HepG2 (cell line): ENCODE results near the gene PODXL2. TPM values are rescaled to one million over a fixed set of nuclear protein-coding genes. Genes with fewer than 3 reads are reported as not detected.

Experiments used
- ATAC-seq: fragments of 200-7000 bp; cut with Tn5 transposase; 3 replicates; pipeline ENCODE4 v1.9.1; 2020; ENCODE audit warnings: mild to moderate bottlenecking, moderate library complexity
- BruUV-seq: library from RNA; stranded (reverse); fragments of 400-500 nt; replicated peaks from 2 replicates; lab custom pipeline; 2021; lab: Mats Ljungman, UMichigan
- CTCF ChIA-PET: fragments of 300-600 bp; formaldehyde crosslinking; extraction: SDS; loops from one replicate; lab custom pipeline; 2021; ENCODE audit warnings: low total read pairs, inconsistent platforms, low intra/inter-chr PET ratio; lab: Yijun Ruan, JAX
- POLR2A ChIA-PET: fragments of 350-600 bp; sonication (Branson Sonifier 250); formaldehyde crosslinking; loops from one replicate; lab custom pipeline; 2020; ENCODE audit warnings: antibody characterized with exemption, inconsistent platforms; lab: Yijun Ruan, JAX
- DNase-seq: peaks from one replicate; pipeline ENCODE4 v3.0.0-alpha.2; 2015; ENCODE audit warnings: low spot score
- FAIRE-seq: peaks from 3 replicates; lab custom pipeline; 2011; peaks lifted over from hg19 to GRCh38; lab: Jason Lieb, UNC
- H2AFZ ChIP-seq: one replicate; pipeline ENCODE4 v1.6.1; 2011; ENCODE audit warnings: low read length, inconsistent platforms
- H3K27ac ChIP-seq: fragments of 300-600 bp; 3 replicates; pipeline ENCODE4 v1.8.0; 2011; ENCODE audit warnings: mixed run types, mild to moderate bottlenecking, mixed read lengths, low read length, inconsistent platforms; ENCODE audit not compliant: insufficient read depth; ENCODE audit errors: extremely low read length
- H3K27me3 ChIP-seq, 2 experiments: fragments of 200-600 bp in 1 of 2; 2 replicates in 1 of 2; 3 replicates in 1 of 2; pipeline versions ENCODE4 v1.6.0 to v1.8.0; 2011; ENCODE audit warnings: low read length in 2 of 2, mild to moderate bottlenecking in 2 of 2, moderate library complexity in 2 of 2, inconsistent platforms in 1 of 2; ENCODE audit not compliant: insufficient read depth in 2 of 2, control insufficient read depth in 1 of 2
- H3K36me3 ChIP-seq, 2 experiments: fragments of 200-600 bp in 1 of 2; replicated peaks in 1 of 2; 2 replicates in 1 of 2; 3 replicates in 1 of 2; pipeline versions ENCODE4 v1.5.1 to v1.8.0; 2011; ENCODE audit warnings: low read length in 2 of 2, inconsistent platforms in 1 of 2; ENCODE audit not compliant: insufficient read depth in 2 of 2, control insufficient read depth in 1 of 2
- H3K4me1 ChIP-seq: 2 replicates; pipeline ENCODE4 v1.5.1; 2012; ENCODE audit warnings: low read length, inconsistent platforms; ENCODE audit not compliant: insufficient read depth
- H3K4me2 ChIP-seq: 2 replicates; pipeline ENCODE4 v1.6.0; 2011; ENCODE audit warnings: low read depth, low read length, inconsistent platforms
- H3K4me3 ChIP-seq, 3 experiments: fragments of 200-600 bp in 1 of 3; sonication (generic), shearing (Covaris generic) in 1 of 3; replicated peaks in 1 of 3; 2 replicates each; pipeline ENCODE4 v1.5.1; 2011 to 2016; ENCODE audit warnings: low read length in 3 of 3, inconsistent platforms in 2 of 3, low read depth in 2 of 3, mild to moderate bottlenecking in 2 of 3, control low read depth in 1 of 3, mixed read lengths in 1 of 3; ENCODE audit not compliant: insufficient read depth in 1 of 3
- H3K79me2 ChIP-seq: one replicate; pipeline ENCODE4 v1.6.1; 2011; ENCODE audit warnings: low read length, inconsistent platforms; ENCODE audit not compliant: insufficient read depth
- H3K9ac ChIP-seq: 2 replicates; pipeline ENCODE4 v1.6.0; 2011; ENCODE audit warnings: mild to moderate bottlenecking, low read depth, low read length, inconsistent platforms; ENCODE audit not compliant: insufficient read depth
- H3K9me3 ChIP-seq: 2 replicates; pipeline ENCODE4 v1.5.1; 2012; ENCODE audit warnings: mild to moderate bottlenecking, low read length
- H4K20me1 ChIP-seq: 2 replicates; pipeline ENCODE4 v1.6.0; 2011; ENCODE audit warnings: inconsistent platforms, mild to moderate bottlenecking, low read length, moderate library complexity; ENCODE audit not compliant: insufficient read depth
- GATAD1 ChIP-seq: IDR thresholded peaks from 2 replicates; pipeline ENCODE4 v1.6.1; 2016; ENCODE audit warnings: missing genetic modification reagents, missing compliant biosample characterization
- GTF2F1 ChIP-seq: fragments of 150-350 bp; IDR thresholded peaks from 2 replicates; pipeline ENCODE4 v1.6.1; 2014; ENCODE audit warnings: low read length
- KMT2B ChIP-seq: IDR thresholded peaks from 2 replicates; pipeline ENCODE4 v1.6.1; 2016; ENCODE audit warnings: missing genetic modification reagents, missing compliant biosample characterization
- PRMT3 ChIP-seq: sonication (generic); formaldehyde crosslinking; IDR thresholded peaks from 2 replicates; pipeline ENCODE4 v1.8.1; 2022; ENCODE audit warnings: low read depth, mild to moderate bottlenecking, moderate library complexity, missing genetic modification reagents, borderline replicate concordance
- ZNF75D ChIP-seq: sonication (generic); formaldehyde crosslinking; IDR thresholded peaks from 2 replicates; pipeline ENCODE4 v1.8.1; 2023; ENCODE audit warnings: missing genetic modification reagents, mild to moderate bottlenecking, borderline replicate concordance
- ZSCAN29 ChIP-seq: sonication (generic); formaldehyde crosslinking; conservative IDR thresholded peaks from 2 replicates; pipeline ENCODE4 v1.4.0; 2020; ENCODE audit warnings: mild to moderate bottlenecking, missing genetic modification reagents
- WGBS: methylation state at CpG from one replicate; pipeline ENCODE4 v1.1.6; 2017; ENCODE audit warnings: low lambda C conversion rate; 5-methylcytosine and 5-hydroxymethylcytosine counted together
- in situ Hi-C: cut with HindIII; loops from 2 replicates; pipeline ENCODE4 v1.10.0; 2017; ENCODE audit warnings: low pct_unique_long_range_greater_than_20kb; ENCODE audit not compliant: extremely low pct_ligation_motif_present
- intact Hi-C: fragments of 100-400 bp; cut with micrococcal nuclease; formaldehyde crosslinking; loops from one replicate; pipeline ENCODE4 v1.10.0; 2022; ENCODE audit not compliant: unreplicated experiment
- polyA plus RNA-seq, 8 experiments: library from polyadenylated mRNA; depleted of rRNA in 3 of 8; stranded (reverse) in 7 of 8; unstranded in 1 of 8; fragments of >200 nt; fragmentation: Illumina TruSeq in 4 of 8; extraction: Trizol in 4 of 8; gene quantifications; 2 replicates each; pipeline versions ENCODE4 v1.2.1 to v1.2.3, GENCODE V29; 2011 to 2016; ENCODE audit warnings: low read depth in 4 of 8, missing spikeins in 1 of 8, mixed read lengths in 1 of 8; ENCODE audit not compliant: insufficient read depth in 1 of 8
- total RNA-seq, 5 experiments: library from RNA; depleted of rRNA; stranded (reverse); fragments of >200 nt; fragmentation: Illumina TruSeq; extraction: Trizol; gene quantifications; 2 replicates each; pipeline ENCODE4 v1.2.3, GENCODE V29; 2016; ENCODE audit warnings: low read depth in 1 of 5
- TF ChIP-seq, protein P1 (sequence below): sonication (generic); formaldehyde crosslinking; conservative IDR thresholded peaks from 2 replicates; pipeline ENCODE4 v1.4.0; 2020; ENCODE audit warnings: missing genetic modification reagents
- TF ChIP-seq, protein P2 (sequence below): sonication (generic); formaldehyde crosslinking; IDR thresholded peaks from 2 replicates; pipeline ENCODE4 v1.8.0; 2022; ENCODE audit warnings: mild to moderate bottlenecking, missing genetic modification reagents; ENCODE audit not compliant: insufficient replicate concordance
- TF ChIP-seq, protein P3 (sequence below): sonication (generic); formaldehyde crosslinking; IDR thresholded peaks from 2 replicates; pipeline ENCODE4 v1.4.0; 2020; ENCODE audit warnings: mild to moderate bottlenecking, missing genetic modification reagents

PODXL2 gene
- total and polyA plus RNA-seq, 2 of the 13 experiments (the other 11 are each of a cell fraction or from before 2014, with no cell fraction given) = 20.4 to 25.1 TPM

DNA sequence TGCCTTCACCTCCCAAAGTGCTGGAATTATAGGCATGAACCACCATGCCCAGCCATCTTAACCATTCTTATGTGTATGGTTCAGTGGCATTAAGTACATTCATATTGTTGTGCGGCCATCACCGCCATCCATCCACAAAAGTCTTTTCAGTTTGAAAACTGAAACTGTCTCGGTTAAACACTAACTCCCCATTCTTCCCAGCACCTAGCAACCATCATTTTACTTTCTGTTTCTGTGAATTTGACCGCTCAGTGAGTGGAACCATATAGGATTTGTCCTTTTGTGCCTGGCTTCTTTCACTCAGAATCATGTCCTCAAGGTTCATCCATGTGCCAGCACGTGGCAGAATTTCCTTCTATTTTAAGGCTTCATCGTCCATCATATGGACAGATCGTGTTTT is 24.9 kb upstream of the PODXL2 start:
- H3K9me3 ChIP-seq = no peaks in the 10 kb centered on the region
- in situ Hi-C loops (no loop called here), intact Hi-C loops (no loop called here)
- ChIA-PET POLR2A (no interaction called here), CTCF (no interaction called here)
- H2AFZ ChIP-seq = no peak overlapping the region
- H3K9ac ChIP-seq = no peak overlapping the region
- no peak for DNase-seq
- no TSS peak for BruUV-seq
- H3K27me3 ChIP-seq = no peaks in the 10 kb centered on the region
- no peaks in the 10 kb centered on the region for H4K20me1 ChIP-seq
- FAIRE-seq = no peak
- TF ChIP-seq, protein P1, sequence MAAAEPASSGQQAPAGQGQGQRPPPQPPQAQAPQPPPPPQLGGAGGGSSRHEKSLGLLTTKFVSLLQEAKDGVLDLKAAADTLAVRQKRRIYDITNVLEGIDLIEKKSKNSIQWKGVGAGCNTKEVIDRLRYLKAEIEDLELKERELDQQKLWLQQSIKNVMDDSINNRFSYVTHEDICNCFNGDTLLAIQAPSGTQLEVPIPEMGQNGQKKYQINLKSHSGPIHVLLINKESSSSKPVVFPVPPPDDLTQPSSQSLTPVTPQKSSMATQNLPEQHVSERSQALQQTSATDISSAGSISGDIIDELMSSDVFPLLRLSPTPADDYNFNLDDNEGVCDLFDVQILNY (CRISPR knock-in tag) = no peak
- TF ChIP-seq ZSCAN29 (CRISPR knock-in tag) (no peak), KMT2B (CRISPR knock-in tag) (no peak), GTF2F1 (no peak), ZNF75D (CRISPR knock-in tag) (no peak), PRMT3 (CRISPR knock-in tag) (no peak), GATAD1 (no peak)
- TF ChIP-seq, protein P2, sequence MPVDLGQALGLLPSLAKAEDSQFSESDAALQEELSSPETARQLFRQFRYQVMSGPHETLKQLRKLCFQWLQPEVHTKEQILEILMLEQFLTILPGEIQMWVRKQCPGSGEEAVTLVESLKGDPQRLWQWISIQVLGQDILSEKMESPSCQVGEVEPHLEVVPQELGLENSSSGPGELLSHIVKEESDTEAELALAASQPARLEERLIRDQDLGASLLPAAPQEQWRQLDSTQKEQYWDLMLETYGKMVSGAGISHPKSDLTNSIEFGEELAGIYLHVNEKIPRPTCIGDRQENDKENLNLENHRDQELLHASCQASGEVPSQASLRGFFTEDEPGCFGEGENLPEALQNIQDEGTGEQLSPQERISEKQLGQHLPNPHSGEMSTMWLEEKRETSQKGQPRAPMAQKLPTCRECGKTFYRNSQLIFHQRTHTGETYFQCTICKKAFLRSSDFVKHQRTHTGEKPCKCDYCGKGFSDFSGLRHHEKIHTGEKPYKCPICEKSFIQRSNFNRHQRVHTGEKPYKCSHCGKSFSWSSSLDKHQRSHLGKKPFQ (CRISPR knock-in tag) = no peak
- TF ChIP-seq, protein P3, sequence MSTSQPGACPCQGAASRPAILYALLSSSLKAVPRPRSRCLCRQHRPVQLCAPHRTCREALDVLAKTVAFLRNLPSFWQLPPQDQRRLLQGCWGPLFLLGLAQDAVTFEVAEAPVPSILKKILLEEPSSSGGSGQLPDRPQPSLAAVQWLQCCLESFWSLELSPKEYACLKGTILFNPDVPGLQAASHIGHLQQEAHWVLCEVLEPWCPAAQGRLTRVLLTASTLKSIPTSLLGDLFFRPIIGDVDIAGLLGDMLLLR (CRISPR knock-in tag) = no peak
- no peak overlapping the region for H3K4me2 ChIP-seq
- H3K79me2 ChIP-seq = peaks cover 28% of the 10 kb centered on the region
- H3K4me3 ChIP-seq = no peak overlapping the region
- H3K36me3 ChIP-seq = peaks cover 22 to 67% of the 10 kb centered on the region in 2 experiments
- ATAC-seq = no peak
- WGBS = 95% methylated on average over 7 of the region's 7 CpGs
- H3K4me1 ChIP-seq = peaks cover 39% of the 10 kb centered on the region
- H3K27ac ChIP-seq = no peak overlapping the region
